OCI-LY1 (cell line): ENCODE data around the gene TMPRSS13.

Experiments
- EZH2 ChIP-seq: fragments of 200-600 bp; sonication (generic), shearing (Covaris generic); IDR thresholded peaks from 2 replicates; pipeline ENCODE4 v1.8.0; 2017; ENCODE audit warnings: borderline replicate concordance, mixed run types, mild to moderate bottlenecking, antibody characterized with exemption, low read length, moderate library complexity, mixed read lengths
- TF ChIP-seq, protein P1 (sequence below): fragments of 200-600 bp; sonication (generic), shearing (Covaris generic); IDR thresholded peaks from 2 replicates; pipeline ENCODE4 v1.5.1; 2017; ENCODE audit warnings: mild to moderate bottlenecking, antibody characterized with exemption, low read length, moderate library complexity, mixed read lengths

DNA sequence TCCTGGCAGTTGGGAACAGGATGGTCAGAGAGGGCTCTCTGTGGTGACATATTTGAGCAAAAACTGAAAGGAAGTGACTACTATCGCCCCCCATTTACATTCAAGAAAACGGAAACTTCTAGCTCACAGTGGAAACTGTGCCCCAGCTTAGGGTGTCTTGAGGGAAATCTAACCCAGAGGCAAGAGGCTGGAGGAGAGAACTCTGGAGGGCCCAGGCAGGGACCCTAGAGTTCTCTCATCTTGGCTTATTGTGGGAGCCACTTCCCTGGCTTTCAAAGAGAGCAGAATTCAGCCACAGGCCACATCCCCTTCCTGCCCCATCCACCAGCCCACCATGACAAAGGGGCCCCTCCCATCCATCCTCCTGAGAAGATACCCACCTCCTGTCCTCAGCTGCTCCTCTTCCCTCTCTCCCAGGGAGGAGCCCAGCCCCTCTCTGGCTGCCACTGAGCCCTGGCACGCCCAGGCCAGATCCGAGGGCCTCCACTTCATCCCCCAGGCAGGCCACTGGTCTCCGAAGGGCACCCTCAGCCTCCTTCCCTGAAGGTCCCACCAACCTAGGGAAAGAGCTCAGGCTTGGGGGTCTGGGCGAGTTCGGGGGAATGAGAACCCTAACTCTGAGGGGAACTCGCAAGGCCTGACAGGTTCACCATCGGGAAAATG is 1.6 kb upstream of the TMPRSS13 start:
- TF ChIP-seq EZH2 = no peak
- TF ChIP-seq, protein P1, sequence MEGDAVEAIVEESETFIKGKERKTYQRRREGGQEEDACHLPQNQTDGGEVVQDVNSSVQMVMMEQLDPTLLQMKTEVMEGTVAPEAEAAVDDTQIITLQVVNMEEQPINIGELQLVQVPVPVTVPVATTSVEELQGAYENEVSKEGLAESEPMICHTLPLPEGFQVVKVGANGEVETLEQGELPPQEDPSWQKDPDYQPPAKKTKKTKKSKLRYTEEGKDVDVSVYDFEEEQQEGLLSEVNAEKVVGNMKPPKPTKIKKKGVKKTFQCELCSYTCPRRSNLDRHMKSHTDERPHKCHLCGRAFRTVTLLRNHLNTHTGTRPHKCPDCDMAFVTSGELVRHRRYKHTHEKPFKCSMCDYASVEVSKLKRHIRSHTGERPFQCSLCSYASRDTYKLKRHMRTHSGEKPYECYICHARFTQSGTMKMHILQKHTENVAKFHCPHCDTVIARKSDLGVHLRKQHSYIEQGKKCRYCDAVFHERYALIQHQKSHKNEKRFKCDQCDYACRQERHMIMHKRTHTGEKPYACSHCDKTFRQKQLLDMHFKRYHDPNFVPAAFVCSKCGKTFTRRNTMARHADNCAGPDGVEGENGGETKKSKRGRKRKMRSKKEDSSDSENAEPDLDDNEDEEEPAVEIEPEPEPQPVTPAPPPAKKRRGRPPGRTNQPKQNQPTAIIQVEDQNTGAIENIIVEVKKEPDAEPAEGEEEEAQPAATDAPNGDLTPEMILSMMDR = no peak
